Ishikawa (cell line): Measurements from ENCODE around the gene RSU1.

Experiments used
- CEBPB ChIP-seq: IDR thresholded peaks from 2 replicates; pipeline ENCODE4 v1.6.1; 2012
- CREB1 ChIP-seq: IDR thresholded peaks from 2 replicates; pipeline ENCODE4 v1.6.1; 2012; ENCODE audit warnings: low read depth
- EGR1 ChIP-seq: IDR thresholded peaks from 2 replicates; pipeline ENCODE4 v1.6.1; 2012
- EP300 ChIP-seq: IDR thresholded peaks from 2 replicates; pipeline ENCODE4 v1.6.1; 2012; ENCODE audit warnings: borderline replicate concordance
- FOXM1 ChIP-seq: IDR thresholded peaks from 2 replicates; pipeline ENCODE4 v1.6.1; 2012; ENCODE audit warnings: low read depth, borderline replicate concordance
- MAX ChIP-seq: IDR thresholded peaks from 2 replicates; pipeline ENCODE4 v1.6.1; 2012
- NFIC ChIP-seq: IDR thresholded peaks from 2 replicates; pipeline ENCODE4 v1.6.1; 2012
- RAD21 ChIP-seq: IDR thresholded peaks from 2 replicates; pipeline ENCODE4 v1.6.1; 2012; ENCODE audit warnings: low read depth
- REST ChIP-seq: IDR thresholded peaks from 2 replicates; pipeline ENCODE4 v1.6.1; 2012; ENCODE audit warnings: low read depth, mild to moderate bottlenecking
- TAF1 ChIP-seq: IDR thresholded peaks from 2 replicates; pipeline ENCODE4 v1.6.1; 2012; ENCODE audit warnings: low read depth, mild to moderate bottlenecking
- TCF12 ChIP-seq: IDR thresholded peaks from 2 replicates; pipeline ENCODE4 v1.6.1; 2012; ENCODE audit warnings: low read depth
- TEAD4 ChIP-seq: IDR thresholded peaks from 2 replicates; pipeline ENCODE4 v1.6.1; 2012
- USF1 ChIP-seq: IDR thresholded peaks from 2 replicates; pipeline ENCODE4 v1.6.1; 2012
- YY1 ChIP-seq: IDR thresholded peaks from 2 replicates; pipeline ENCODE4 v1.6.1; 2012; ENCODE audit warnings: low read depth
- ZBTB7A ChIP-seq: IDR thresholded peaks from 2 replicates; pipeline ENCODE4 v1.6.1; 2012; ENCODE audit warnings: low read depth

Gene RSU1

GRCh38 chr10:16811765-16812164 lies 5.5 kb downstream of the RSU1 start:
- TF ChIP-seq REST: no peak
- no peak for TF ChIP-seq TEAD4
- no peak for TF ChIP-seq USF1
- no peak for TF ChIP-seq CEBPB
- TF ChIP-seq MAX: no peak

GRCh38 chr10:16811292-16811691 lies 5.9 kb downstream of the RSU1 start:
- no peak for TF ChIP-seq TEAD4
- TF ChIP-seq CEBPB: no peak
- no peak for TF ChIP-seq FOXM1
- TF ChIP-seq TCF12: no peak

GRCh38 chr10:16809074-16809718 lies 8.0 kb downstream of the RSU1 start:
- TF ChIP-seq RAD21 (peak; percentile 30; the same call in 1 of the 2 replicates), FOXM1 (no peak)

GRCh38 chr10:16804123-16804522 lies 13.1 kb downstream of the RSU1 start:
- TF ChIP-seq MAX (no peak), REST (no peak), NFIC (no peak), ZBTB7A (no peak), TEAD4 (no peak), EP300 (no peak), CREB1 (no peak), YY1 (no peak), USF1 (no peak), EGR1 (no peak), RAD21 (no peak), FOXM1 (no peak), TCF12 (no peak), TAF1 (no peak), CEBPB (no peak)

GRCh38 chr10:16803464-16803863 lies 13.8 kb downstream of the RSU1 start:
- TF ChIP-seq YY1 (no peak), FOXM1 (no peak), TAF1 (no peak), REST (no peak), ZBTB7A (no peak), RAD21 (no peak), CREB1 (no peak), TEAD4 (no peak)

- TF ChIP-seq RAD21 (no peak), NFIC (no peak), EP300 (no peak), REST (no peak), EGR1 (no peak), CREB1 (no peak), MAX (no peak), TAF1 (no peak), CEBPB (no peak), ZBTB7A (no peak), YY1 (no peak), TEAD4 (no peak)
These were observed 17.6 kb downstream of the RSU1 start for GRCh38 chr10:16799621-16800020.
